Duodenal mucosa (tissue), 2 donors: Measurements from ENCODE around the gene SMIM35.

Experiments used
- H3K27ac ChIP-seq: one replicate; pipeline ENCODE4 v1.7.0; 2013; ENCODE audit warnings: low read depth, low read length
- H3K27me3 ChIP-seq, 2 donors: one replicate each; pipeline ENCODE4 v1.7.0; 2013; ENCODE audit warnings: low read length in 2 of 2, control low read depth in 1 of 2; ENCODE audit not compliant: insufficient read depth in 2 of 2, control insufficient read depth in 1 of 2
- H3K36me3 ChIP-seq, 2 donors: one replicate each; pipeline ENCODE4 v1.7.0; 2013; ENCODE audit warnings: low read length in 2 of 2, control low read depth in 1 of 2; ENCODE audit not compliant: insufficient read depth in 2 of 2, control insufficient read depth in 1 of 2
- H3K4me1 ChIP-seq, 2 donors: one replicate each; pipeline ENCODE4 v1.7.0; 2013; ENCODE audit warnings: low read length in 2 of 2, control low read depth in 1 of 2; ENCODE audit not compliant: insufficient read depth in 2 of 2, control insufficient read depth in 1 of 2
- H3K4me3 ChIP-seq, 2 donors: one replicate each; pipeline ENCODE4 v1.7.0; 2013; ENCODE audit warnings: low read length in 2 of 2, low read depth in 1 of 2
- H3K9ac ChIP-seq, 2 donors: one replicate each; pipeline ENCODE4 v1.7.0; 2013; ENCODE audit warnings: low read length in 2 of 2, low read depth in 1 of 2
- H3K9me3 ChIP-seq, 2 donors: one replicate each; pipeline ENCODE4 v1.7.0; 2013; ENCODE audit warnings: low read length in 2 of 2, control low read depth in 1 of 2; ENCODE audit not compliant: control insufficient read depth in 1 of 2

The SMIM35 gene

GRCh38 chr11:118081241-118081958 is 5.4 kb downstream of the SMIM35 start:
- peaks cover 36 to 44% of the 10 kb centered on the region in 2 donors for H3K4me1 ChIP-seq
- no peaks in the 10 kb centered on the region for H3K27me3 ChIP-seq
- no peak overlapping the region for H3K4me3 ChIP-seq
- no peaks in the 10 kb centered on the region for H3K9me3 ChIP-seq
- peaks cover 8 to 17% of the 10 kb centered on the region in 2 donors for H3K36me3 ChIP-seq
- H3K27ac ChIP-seq: no peak overlapping the region
- H3K9ac ChIP-seq: no peak overlapping the region

GRCh38 chr11:118080296-118080695 is 6.5 kb downstream of the SMIM35 start:
- Histone ChIP-seq H3K36me3 (peaks cover 4 to 7% of the 10 kb centered on the region in 2 donors), H3K27me3 (no peaks in the 10 kb centered on the region), H3K4me1 (peaks cover 47 to 50% of the 10 kb centered on the region in 2 donors), H3K9me3 (no peaks in the 10 kb centered on the region), H3K27ac (no peak overlapping the region), H3K4me3 (peak overlapping the region; percentile 64 to 71), H3K9ac (peak overlapping the region; percentile 43 to 86)

- H3K4me3 ChIP-seq: peak overlapping the region; percentile 64 to 71
- peak overlapping the region; percentile 43 to 86 for H3K9ac ChIP-seq
- H3K36me3 ChIP-seq: peaks cover 4% of the 10 kb centered on the region in 2 donors
- no peaks in the 10 kb centered on the region for H3K9me3 ChIP-seq
- peak overlapping the region; percentile 44 for H3K27ac ChIP-seq
- peaks cover 50 to 53% of the 10 kb centered on the region in 2 donors for H3K4me1 ChIP-seq
- no peaks in the 10 kb centered on the region for H3K27me3 ChIP-seq
Observed at GRCh38 chr11:118079491-118079890, 7.3 kb downstream of the SMIM35 start.

- H3K27me3 ChIP-seq: no peaks in the 10 kb centered on the region
- H3K36me3 ChIP-seq: peaks cover 4% of the 10 kb centered on the region in 2 donors
- peak overlapping the region; percentile 44 for H3K27ac ChIP-seq
- peak overlapping the region; percentile 43 to 86 for H3K9ac ChIP-seq
- H3K4me3 ChIP-seq: peak overlapping the region; percentile 64 to 71
- H3K4me1 ChIP-seq: peaks cover 45 to 49% of the 10 kb centered on the region in 2 donors
- no peaks in the 10 kb centered on the region for H3K9me3 ChIP-seq
Observed at GRCh38 chr11:118078911-118079411, 7.8 kb downstream of the SMIM35 start.

- no peaks in the 10 kb centered on the region for H3K9me3 ChIP-seq
- H3K36me3 ChIP-seq: peaks cover 4% of the 10 kb centered on the region in 2 donors
- H3K4me3 ChIP-seq: peak within 1 kb of the TSS; percentile 64 to 71
- peak within 1 kb of the TSS; percentile 78 to 86 for H3K9ac ChIP-seq
- H3K27me3 ChIP-seq: no peaks in the 10 kb centered on the region
- H3K4me1 ChIP-seq: peaks cover 30 to 34% of the 10 kb centered on the region in 2 donors
- H3K27ac ChIP-seq: peak within 1 kb of the TSS; percentile 73
Observed at GRCh38 chr11:118076754-118077281, 9.9 kb downstream of the SMIM35 start, which contains the start of gene TMPRSS4. Gene TMPRSS4, plus strand, starts transcription at chr11:118077078. Its CDS starts 225 bp downstream, at chr11:118077303.

- peaks cover 17 to 23% of the 10 kb centered on the region in 2 donors for H3K4me1 ChIP-seq
- no peak overlapping the region for H3K4me3 ChIP-seq
- H3K9ac ChIP-seq: no peak overlapping the region
- no peaks in the 10 kb centered on the region for H3K9me3 ChIP-seq
- no peak overlapping the region for H3K27ac ChIP-seq
- no peaks in the 10 kb centered on the region for H3K27me3 ChIP-seq
- no peaks in the 10 kb centered on the region for H3K36me3 ChIP-seq
Observed at GRCh38 chr11:118074785-118075184, 12.0 kb downstream of the SMIM35 start.

GRCh38 chr11:118074091-118074685 is 12.6 kb downstream of the SMIM35 start:
- Histone ChIP-seq H3K4me1 (peaks cover 15 to 21% of the 10 kb centered on the region in 2 donors), H3K27ac (no peak overlapping the region)

GRCh38 chr11:118073554-118073953 is 13.2 kb downstream of the SMIM35 start:
- Histone ChIP-seq H3K9ac (no peak overlapping the region), H3K27me3 (no peaks in the 10 kb centered on the region)

More at GRCh38 chr11:118074091-118074685, 12.6 kb downstream of the SMIM35 start:
- Histone ChIP-seq H3K36me3 (no peaks in the 10 kb centered on the region), H3K9ac (no peak overlapping the region), H3K9me3 (no peaks in the 10 kb centered on the region), H3K27me3 (no peaks in the 10 kb centered on the region), H3K4me3 (no peak overlapping the region)

GRCh38 chr11:118071416-118072030 is 15.2 kb downstream of the SMIM35 start:
- no peak overlapping the region for H3K27ac ChIP-seq
- H3K9ac ChIP-seq: no peak overlapping the region
- no peak overlapping the region for H3K4me3 ChIP-seq
- no peaks in the 10 kb centered on the region for H3K27me3 ChIP-seq
- no peaks in the 10 kb centered on the region for H3K36me3 ChIP-seq
- peaks cover 15 to 20% of the 10 kb centered on the region in 2 donors for H3K4me1 ChIP-seq
- no peaks in the 10 kb centered on the region for H3K9me3 ChIP-seq

More at GRCh38 chr11:118073554-118073953, 13.2 kb downstream of the SMIM35 start:
- H3K4me3 ChIP-seq: no peak overlapping the region
- no peak overlapping the region for H3K27ac ChIP-seq
- no peaks in the 10 kb centered on the region for H3K9me3 ChIP-seq
- peaks cover 15 to 21% of the 10 kb centered on the region in 2 donors for H3K4me1 ChIP-seq
- no peaks in the 10 kb centered on the region for H3K36me3 ChIP-seq
